ENCODE measurements around the gene ARL4C.

GRCh38 chr2:234450431-234451124, 46.3 kb downstream of the ARL4C start:
- TF ChIP-seq CTCF (IDR thresholded peaks at IDR 0.05) (no peak), POLR2AphosphoS5 (IDR thresholded peaks at IDR 0.05) (no peak), EP300 (IDR thresholded peaks at IDR 0.05) (no peak)

Measured in stomach (tissue), 4 donors.